GM12872 (cell line): ENCODE results near the gene TXNDC16.

Experiments used
- CTCF ChIP-seq: IDR thresholded peaks from 3 replicates; pipeline ENCODE4 v1.5.1; 2011; ENCODE audit warnings: low read depth, mild to moderate bottlenecking, low read length, moderate library complexity; ENCODE audit not compliant: insufficient read depth

The TXNDC16 gene

GRCh38 chr14:52422650-52423356 lies 129.5 kb downstream of the TXNDC16 start:
- 0 out of 3 replicates have a peak, but pooled peaks have one; percentile 5 for TF ChIP-seq CTCF

GRCh38 chr14:52417139-52417538 lies 135.2 kb downstream of the TXNDC16 start:
- TF ChIP-seq CTCF = no peak

DNA sequence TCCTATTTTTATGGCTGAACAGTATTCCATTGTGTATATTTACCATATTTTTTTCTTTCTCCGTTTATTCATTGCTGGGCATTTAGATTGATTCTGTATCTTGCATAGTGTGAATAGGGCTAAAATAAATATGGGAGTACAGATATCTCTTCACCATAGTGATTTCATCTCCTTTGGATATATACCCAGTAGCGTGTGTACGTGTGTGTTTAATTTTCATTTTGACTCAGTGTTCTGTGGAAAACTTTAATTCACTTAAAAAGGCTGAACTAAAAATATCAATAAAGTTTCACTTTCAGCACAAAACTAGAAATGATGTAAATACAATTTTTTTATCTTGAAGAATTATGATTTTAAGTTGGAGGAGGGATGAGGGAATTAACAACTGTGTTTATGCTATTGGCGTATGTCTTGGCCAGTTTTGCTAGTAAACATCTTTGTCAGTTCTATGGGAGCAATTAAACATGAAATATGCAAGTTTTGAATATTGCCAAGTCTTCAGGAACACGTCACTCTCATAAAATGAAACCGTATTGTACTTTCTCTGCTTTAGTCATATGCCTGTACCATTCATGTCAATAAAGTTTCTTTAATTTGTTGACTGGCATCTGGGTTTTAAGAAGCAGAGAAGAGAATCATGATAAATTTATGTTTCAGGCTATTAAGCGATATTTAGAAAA lies 138.4 kb downstream of the TXNDC16 start:
- no peak for TF ChIP-seq CTCF

GRCh38 chr14:52412426-52412825 lies 139.9 kb downstream of the TXNDC16 start:
- TF ChIP-seq CTCF = no peak

DNA sequence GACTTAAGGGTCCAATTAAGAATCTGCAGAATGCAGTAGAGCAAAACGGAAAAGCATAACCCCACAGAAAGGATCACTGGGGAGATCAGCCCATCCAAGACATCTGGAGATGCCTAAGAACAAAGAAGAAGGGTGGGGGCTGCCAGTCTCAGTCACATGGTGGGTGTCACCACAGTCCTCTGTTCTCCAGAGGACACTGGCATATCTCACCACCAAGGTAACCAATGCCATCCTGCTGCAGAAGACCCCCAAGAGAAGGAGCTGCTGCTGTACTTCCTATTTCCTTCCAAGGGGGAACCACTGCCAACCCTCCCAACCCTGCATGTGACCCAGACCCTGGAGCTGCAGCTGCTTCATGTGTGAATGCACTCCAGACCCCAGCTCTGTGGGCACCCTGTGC lies 147.0 kb downstream of the TXNDC16 start:
- no peak for TF ChIP-seq CTCF

DNA sequence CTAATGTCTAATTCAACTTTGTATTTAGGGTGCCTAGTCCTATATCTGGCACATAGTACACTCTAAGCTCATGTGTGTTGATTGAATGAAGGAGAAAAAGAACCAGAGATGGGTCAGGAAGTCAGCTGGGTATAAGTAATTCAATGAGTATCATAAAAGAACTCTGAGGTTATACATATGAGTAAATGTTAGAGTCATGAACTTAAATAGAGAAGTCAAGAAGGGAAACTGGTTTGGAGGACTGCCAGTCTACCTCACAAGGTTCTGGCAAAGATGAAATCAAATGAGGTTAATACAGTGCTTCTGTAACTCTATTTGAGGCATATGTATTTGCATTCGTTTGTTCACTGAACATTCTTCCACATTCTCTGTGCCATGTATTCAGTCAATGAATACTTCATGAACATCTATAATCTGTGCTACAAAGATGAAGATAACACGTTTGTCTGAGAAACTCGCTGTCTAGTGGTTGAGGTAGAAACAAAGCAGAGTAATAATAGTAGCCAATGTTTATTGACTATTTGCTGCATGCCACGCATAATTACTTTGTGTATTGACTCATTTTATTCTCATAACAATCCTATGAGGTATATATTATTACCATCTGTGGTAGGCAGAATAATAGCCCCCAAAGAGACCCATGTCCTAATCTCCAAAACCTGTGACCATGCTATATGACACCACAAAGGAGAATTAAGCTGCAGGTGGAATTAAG lies 149.3 kb downstream of the TXNDC16 start:
- TF ChIP-seq CTCF = no peak

DNA sequence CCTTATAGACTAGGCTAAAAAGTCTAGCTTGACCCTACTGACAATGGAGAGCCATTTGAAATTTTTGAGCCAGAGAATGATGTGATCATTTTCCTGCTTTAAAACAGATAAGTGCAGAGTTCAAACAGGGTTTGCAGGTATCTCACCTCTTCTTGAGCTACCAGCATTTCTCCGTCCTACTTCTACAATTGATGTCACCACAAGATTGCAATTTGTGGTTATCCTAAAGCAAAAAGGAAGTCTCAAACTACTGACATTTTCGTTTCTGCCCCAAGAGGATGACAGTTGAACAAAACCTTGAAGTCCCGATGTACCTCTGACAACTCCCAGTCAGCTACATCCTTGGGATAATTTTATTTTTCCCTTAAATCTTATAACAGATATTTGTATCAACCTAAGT lies 151.5 kb downstream of the TXNDC16 start:
- 0 out of 3 replicates have a peak, but pooled peaks have one; percentile 6 for TF ChIP-seq CTCF
